Mammary epithelial cell (primary cell): Measurements from ENCODE around the gene FLT3.

Experiments
- EZH2 ChIP-seq: IDR thresholded peaks from 2 replicates; pipeline ENCODE4 v1.6.1; 2012; ENCODE audit warnings: low read length, inconsistent platforms, borderline replicate concordance
- TF ChIP-seq, protein P1 (sequence below), 2 donors: IDR thresholded peaks in 1 of 2; conservative IDR thresholded peaks in 1 of 2; 2 replicates each; pipeline ENCODE4 v1.5.1; 2011 to 2012; ENCODE audit warnings: inconsistent platforms in 2 of 2, low read length in 2 of 2, mild to moderate bottlenecking in 2 of 2, control low read depth in 1 of 2, low read depth in 1 of 2; ENCODE audit not compliant: insufficient read depth in 1 of 2; ENCODE audit errors: extremely low read depth in 1 of 2

DNA sequence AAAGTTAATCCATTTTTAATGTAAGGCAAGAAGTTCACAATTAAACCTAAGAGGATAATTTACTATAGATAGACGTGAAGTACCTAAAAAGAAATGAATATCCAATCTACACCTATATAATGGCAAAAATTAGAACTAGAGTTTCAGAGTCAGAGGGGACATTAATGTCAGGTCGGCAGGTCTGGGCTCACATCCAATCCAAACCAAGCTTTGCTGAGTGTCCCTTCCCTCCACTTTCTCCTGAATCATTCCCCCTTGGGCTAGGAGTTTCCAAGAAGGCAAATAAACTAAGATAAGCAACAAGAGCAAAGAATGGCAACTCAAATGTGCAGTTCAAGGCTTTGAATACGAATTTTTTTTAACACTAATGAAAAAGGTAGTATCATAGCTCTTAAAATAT is 2.9 kb downstream of the FLT3 start:
- TF ChIP-seq, protein P1, sequence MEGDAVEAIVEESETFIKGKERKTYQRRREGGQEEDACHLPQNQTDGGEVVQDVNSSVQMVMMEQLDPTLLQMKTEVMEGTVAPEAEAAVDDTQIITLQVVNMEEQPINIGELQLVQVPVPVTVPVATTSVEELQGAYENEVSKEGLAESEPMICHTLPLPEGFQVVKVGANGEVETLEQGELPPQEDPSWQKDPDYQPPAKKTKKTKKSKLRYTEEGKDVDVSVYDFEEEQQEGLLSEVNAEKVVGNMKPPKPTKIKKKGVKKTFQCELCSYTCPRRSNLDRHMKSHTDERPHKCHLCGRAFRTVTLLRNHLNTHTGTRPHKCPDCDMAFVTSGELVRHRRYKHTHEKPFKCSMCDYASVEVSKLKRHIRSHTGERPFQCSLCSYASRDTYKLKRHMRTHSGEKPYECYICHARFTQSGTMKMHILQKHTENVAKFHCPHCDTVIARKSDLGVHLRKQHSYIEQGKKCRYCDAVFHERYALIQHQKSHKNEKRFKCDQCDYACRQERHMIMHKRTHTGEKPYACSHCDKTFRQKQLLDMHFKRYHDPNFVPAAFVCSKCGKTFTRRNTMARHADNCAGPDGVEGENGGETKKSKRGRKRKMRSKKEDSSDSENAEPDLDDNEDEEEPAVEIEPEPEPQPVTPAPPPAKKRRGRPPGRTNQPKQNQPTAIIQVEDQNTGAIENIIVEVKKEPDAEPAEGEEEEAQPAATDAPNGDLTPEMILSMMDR (conservative IDR thresholded peaks at IDR 0.05 in 1 of 2, IDR thresholded peaks at IDR 0.05 in 1 of 2; ENCODE audit: extremely low read depth in 1 of 2, insufficient read depth in 1 of 2, low read depth in 1 of 2, low read length in 2 of 2) = no peak
- TF ChIP-seq EZH2 = no peak
